ENCODE data around the gene NKAIN2.

Gene NKAIN2

DNA sequence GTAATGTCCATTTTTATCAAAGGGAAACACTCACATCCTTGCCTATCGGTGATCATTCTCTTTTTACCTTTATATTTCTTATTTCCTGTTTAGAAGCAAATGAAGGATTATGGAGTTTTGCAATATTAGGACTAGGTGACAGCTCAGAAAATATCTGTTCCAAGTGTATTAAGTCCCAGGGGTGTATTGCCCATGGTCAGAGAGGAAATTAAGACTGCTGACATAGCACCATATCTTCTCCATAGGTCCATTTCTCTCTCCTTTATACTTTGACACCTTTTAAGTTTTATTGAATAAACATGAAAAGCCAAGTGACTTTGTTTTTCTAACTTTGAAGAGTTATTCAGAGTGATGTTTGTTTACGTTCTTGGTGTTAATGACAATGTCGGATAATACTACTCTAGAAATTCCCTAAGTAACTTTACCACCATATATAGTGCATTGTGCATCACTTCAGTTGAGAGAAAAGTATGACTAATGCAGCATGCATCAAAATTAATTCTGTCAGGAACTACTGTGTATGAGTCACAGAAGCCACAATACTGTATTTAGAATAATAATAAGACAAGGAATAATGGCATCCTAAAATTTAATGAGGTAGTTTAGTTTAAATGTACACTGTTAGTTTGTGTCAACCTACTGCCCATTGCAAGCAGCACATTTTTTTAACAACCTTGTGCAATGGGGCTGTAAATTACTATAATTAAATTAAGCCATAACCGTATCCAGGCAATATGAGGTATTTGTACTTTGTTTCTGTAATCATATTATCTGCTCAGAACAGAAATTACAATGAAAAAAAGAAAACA lies 684.2 kb downstream of the NKAIN2 start:
- ChIA-PET POLR2A (interaction anchor here (1.0 kb wide), 1 partner anchor 11 kb away, joined by 4 read pairs; no protein-coding TSS in a partner anchor), CTCF (no interaction called here)
- H3K9me3 ChIP-seq (ENCODE audit: control insufficient read depth, insufficient read depth, low read depth, low read length) = no peaks in the 10 kb centered on the region
- no peaks in the 10 kb centered on the region for H3K36me3 ChIP-seq (ENCODE audit: control insufficient read depth in 2 of 2, insufficient read depth in 1 of 2, low read length in 2 of 2)
- H3K4me1 ChIP-seq (ENCODE audit: control insufficient read depth, insufficient read depth, low read length) = peaks cover 15% of the 10 kb centered on the region; the same call in 1 of the 2 replicates
- no peak overlapping the region for H3K4me3 ChIP-seq (ENCODE audit: low read depth, low read length)
- H3K27ac ChIP-seq (ENCODE audit: extremely low read depth, low read depth, low read length) = no peak overlapping the region
- TF ChIP-seq ZNF391 (tag by site-specific recombination; IDR thresholded peaks at IDR 0.05; ENCODE audit: borderline replicate concordance, low read depth) = peak; percentile 97
- TF ChIP-seq ZNF654 (tag by site-specific recombination; IDR thresholded peaks at IDR 0.05; ENCODE audit: low read depth) = peak; percentile 35
- peak; percentile 80; the same call in 1 of the 2 replicates for TF ChIP-seq BCL11B (tag by site-specific recombination; IDR thresholded peaks at IDR 0.05; ENCODE audit: low read depth)
- TF ChIP-seq ZFP37 (tag by site-specific recombination; IDR thresholded peaks at IDR 0.05) = 0 out of 2 replicates have a peak, but pooled peaks have one; percentile 47
- peak; percentile 62; the same call in 1 of the 2 replicates for TF ChIP-seq ZNF561 (tag by site-specific recombination; IDR thresholded peaks at IDR 0.05; ENCODE audit: borderline replicate concordance)
- no peak for TF ChIP-seq ZNF585B (tag by site-specific recombination; IDR thresholded peaks at IDR 0.05)
- TF ChIP-seq ZSCAN23 (tag by site-specific recombination; IDR thresholded peaks at IDR 0.05) = peak; percentile 87
- TF ChIP-seq OSR2 (tag by site-specific recombination; IDR thresholded peaks at IDR 0.05) = peak; percentile 100
- peak; percentile 12; the same call in 1 of the 2 replicates for TF ChIP-seq ZNF623 (tag by site-specific recombination; IDR thresholded peaks at IDR 0.05)
- peak; percentile 88 for TF ChIP-seq KLF8 (tag by site-specific recombination; IDR thresholded peaks at IDR 0.05)
- TF ChIP-seq, protein P1, sequence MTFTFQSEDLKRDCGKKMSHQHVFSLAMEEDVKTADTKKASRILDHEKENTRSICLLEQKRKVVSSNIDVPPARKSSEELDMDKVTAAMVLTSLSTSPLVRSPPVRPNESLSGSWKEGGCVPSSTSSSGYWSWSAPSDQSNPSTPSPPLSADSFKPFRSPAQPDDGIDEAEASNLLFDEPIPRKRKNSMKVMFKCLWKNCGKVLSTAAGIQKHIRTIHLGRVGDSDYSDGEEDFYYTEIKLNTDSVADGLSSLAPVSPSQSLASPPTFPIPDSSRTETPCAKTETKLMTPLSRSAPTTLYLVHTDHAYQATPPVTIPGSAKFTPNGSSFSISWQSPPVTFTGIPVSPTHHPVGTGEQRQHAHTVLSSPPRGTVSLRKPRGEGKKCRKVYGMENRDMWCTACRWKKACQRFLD (tag by site-specific recombination; IDR thresholded peaks at IDR 0.05) = no peak
- TF ChIP-seq ZNF324 (tag by site-specific recombination; IDR thresholded peaks at IDR 0.05) = peak; percentile 50
- TF ChIP-seq, protein P2, sequence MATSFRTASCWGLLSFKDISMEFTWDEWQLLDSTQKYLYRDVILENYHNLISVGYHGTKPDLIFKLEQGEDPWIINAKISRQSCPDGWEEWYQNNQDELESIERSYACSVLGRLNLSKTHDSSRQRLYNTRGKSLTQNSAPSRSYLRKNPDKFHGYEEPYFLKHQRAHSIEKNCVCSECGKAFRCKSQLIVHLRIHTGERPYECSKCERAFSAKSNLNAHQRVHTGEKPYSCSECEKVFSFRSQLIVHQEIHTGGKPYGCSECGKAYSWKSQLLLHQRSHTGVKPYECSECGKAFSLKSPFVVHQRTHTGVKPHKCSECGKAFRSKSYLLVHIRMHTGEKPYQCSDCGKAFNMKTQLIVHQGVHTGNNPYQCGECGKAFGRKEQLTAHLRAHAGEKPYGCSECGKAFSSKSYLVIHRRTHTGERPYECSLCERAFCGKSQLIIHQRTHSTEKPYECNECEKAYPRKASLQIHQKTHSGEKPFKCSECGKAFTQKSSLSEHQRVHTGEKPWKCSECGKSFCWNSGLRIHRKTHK (tag by site-specific recombination; IDR thresholded peaks at IDR 0.05) = 0 out of 2 replicates have a peak, but pooled peaks have one; percentile 7
- TF ChIP-seq YY2 (tag by site-specific recombination; IDR thresholded peaks at IDR 0.05) = 0 out of 2 replicates have a peak, but pooled peaks have one; percentile 12
- TF ChIP-seq, protein P3, sequence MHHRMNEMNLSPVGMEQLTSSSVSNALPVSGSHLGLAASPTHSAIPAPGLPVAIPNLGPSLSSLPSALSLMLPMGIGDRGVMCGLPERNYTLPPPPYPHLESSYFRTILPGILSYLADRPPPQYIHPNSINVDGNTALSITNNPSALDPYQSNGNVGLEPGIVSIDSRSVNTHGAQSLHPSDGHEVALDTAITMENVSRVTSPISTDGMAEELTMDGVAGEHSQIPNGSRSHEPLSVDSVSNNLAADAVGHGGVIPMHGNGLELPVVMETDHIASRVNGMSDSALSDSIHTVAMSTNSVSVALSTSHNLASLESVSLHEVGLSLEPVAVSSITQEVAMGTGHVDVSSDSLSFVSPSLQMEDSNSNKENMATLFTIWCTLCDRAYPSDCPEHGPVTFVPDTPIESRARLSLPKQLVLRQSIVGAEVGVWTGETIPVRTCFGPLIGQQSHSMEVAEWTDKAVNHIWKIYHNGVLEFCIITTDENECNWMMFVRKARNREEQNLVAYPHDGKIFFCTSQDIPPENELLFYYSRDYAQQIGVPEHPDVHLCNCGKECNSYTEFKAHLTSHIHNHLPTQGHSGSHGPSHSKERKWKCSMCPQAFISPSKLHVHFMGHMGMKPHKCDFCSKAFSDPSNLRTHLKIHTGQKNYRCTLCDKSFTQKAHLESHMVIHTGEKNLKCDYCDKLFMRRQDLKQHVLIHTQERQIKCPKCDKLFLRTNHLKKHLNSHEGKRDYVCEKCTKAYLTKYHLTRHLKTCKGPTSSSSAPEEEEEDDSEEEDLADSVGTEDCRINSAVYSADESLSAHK (tag by site-specific recombination; IDR thresholded peaks at IDR 0.05) = peak; percentile 66
- TF ChIP-seq MEIS1 (CRISPR knock-in tag; IDR thresholded peaks at IDR 0.05; ENCODE audit: borderline replicate concordance) = no peak
- TF ChIP-seq, protein P4, sequence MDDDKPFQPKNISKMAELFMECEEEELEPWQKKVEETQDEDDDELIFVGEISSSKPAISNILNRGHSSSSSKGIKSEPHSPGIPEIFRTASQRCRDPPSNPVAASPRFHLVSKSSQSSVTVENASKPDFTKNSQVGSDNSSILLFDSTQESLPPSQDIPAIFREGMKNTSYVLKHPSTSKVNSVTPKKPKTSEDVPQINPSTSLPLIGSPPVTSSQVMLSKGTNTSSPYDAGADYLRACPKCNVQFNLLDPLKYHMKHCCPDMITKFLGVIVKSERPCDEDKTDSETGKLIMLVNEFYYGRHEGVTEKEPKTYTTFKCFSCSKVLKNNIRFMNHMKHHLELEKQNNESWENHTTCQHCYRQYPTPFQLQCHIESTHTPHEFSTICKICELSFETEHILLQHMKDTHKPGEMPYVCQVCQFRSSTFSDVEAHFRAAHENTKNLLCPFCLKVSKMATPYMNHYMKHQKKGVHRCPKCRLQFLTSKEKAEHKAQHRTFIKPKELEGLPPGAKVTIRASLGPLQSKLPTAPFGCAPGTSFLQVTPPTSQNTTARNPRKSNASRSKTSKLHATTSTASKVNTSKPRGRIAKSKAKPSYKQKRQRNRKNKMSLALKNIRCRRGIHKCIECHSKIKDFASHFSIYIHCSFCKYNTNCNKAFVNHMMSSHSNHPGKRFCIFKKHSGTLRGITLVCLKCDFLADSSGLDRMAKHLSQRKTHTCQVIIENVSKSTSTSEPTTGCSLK (tag by site-specific recombination; IDR thresholded peaks at IDR 0.05) = no peak
- TF ChIP-seq KLF10 (tag by site-specific recombination; IDR thresholded peaks at IDR 0.05) = peak; percentile 91
- TF ChIP-seq ZNF394 (tag by site-specific recombination; IDR thresholded peaks at IDR 0.05; ENCODE audit: borderline replicate concordance) = peak; percentile 85; the same call in 1 of the 2 replicates
- peak; percentile 9; the same call in 1 of the 2 replicates for TF ChIP-seq KLF9 (tag by site-specific recombination; IDR thresholded peaks at IDR 0.05; ENCODE audit: low read depth)
- TF ChIP-seq ZNF664 (tag by site-specific recombination; IDR thresholded peaks at IDR 0.05) = peak; percentile 72
- TF ChIP-seq HOXC10 (CRISPR knock-in tag; IDR thresholded peaks at IDR 0.05) = no peak
- TF ChIP-seq ZNF169 (tag by site-specific recombination; IDR thresholded peaks at IDR 0.05) = no peak
- peak; percentile 64; the same call in 1 of the 2 replicates for TF ChIP-seq HOXD13 (CRISPR knock-in tag; IDR thresholded peaks at IDR 0.05; ENCODE audit: borderline replicate concordance)
- no peak for TF ChIP-seq SCRT1 (tag by site-specific recombination; IDR thresholded peaks at IDR 0.05; ENCODE audit: borderline replicate concordance)
